HEK293T (cell line): Measurements from ENCODE around the gene GINS2.

ENCODE experiments used
- CTCF ChIA-PET: fragments of 350-600 bp; formaldehyde crosslinking; extraction: SDS; loops from one replicate; lab custom pipeline; 2021; ENCODE audit warnings: antibody characterized with exemption, inconsistent platforms; lab: Yijun Ruan, JAX
- POLR2A ChIA-PET: fragments of 350-600 bp; formaldehyde crosslinking; extraction: SDS; loops from one replicate; lab custom pipeline; 2020; ENCODE audit warnings: antibody characterized with exemption, inconsistent platforms; lab: Yijun Ruan, JAX
- DNase-seq: peaks from one replicate; pipeline ENCODE4 v3.0.0; 2012; ENCODE audit warnings: mixed read lengths; ENCODE audit errors: extremely low spot score
- ARNT ChIP-seq: fragments of 450-650 bp; IDR thresholded peaks from 2 replicates; pipeline ENCODE4 v1.6.1; 2017; ENCODE audit warnings: mild to moderate bottlenecking
- BHLHE40 ChIP-seq: fragments of 450-650 bp; IDR thresholded peaks from 2 replicates; pipeline ENCODE4 v1.6.1; 2016; ENCODE audit warnings: mild to moderate bottlenecking, moderate library complexity, borderline replicate concordance
- CTBP1 ChIP-seq: fragments of 450-650 bp; IDR thresholded peaks from 2 replicates; pipeline ENCODE4 v1.6.1; 2016; ENCODE audit warnings: borderline replicate concordance
- ELF4 ChIP-seq: fragments of 450-650 bp; IDR thresholded peaks from 2 replicates; pipeline ENCODE4 v1.6.1; 2017; ENCODE audit warnings: antibody characterized with exemption
- FOXA1 ChIP-seq: fragments of 450-650 bp; IDR thresholded peaks from 2 replicates; pipeline ENCODE4 v1.6.1; 2016; ENCODE audit warnings: mild to moderate bottlenecking
- FOXK2 ChIP-seq: fragments of 450-650 bp; IDR thresholded peaks from 2 replicates; pipeline ENCODE4 v1.6.1; 2016; ENCODE audit warnings: mild to moderate bottlenecking
- FOXM1 ChIP-seq: fragments of 450-650 bp; IDR thresholded peaks from 2 replicates; pipeline ENCODE4 v1.6.1; 2017; ENCODE audit warnings: mild to moderate bottlenecking, borderline replicate concordance
- HDGF ChIP-seq: fragments of 450-650 bp; IDR thresholded peaks from 2 replicates; pipeline ENCODE4 v1.6.1; 2017; ENCODE audit warnings: antibody characterized with exemption, borderline replicate concordance
- L3MBTL2 ChIP-seq: fragments of 450-650 bp; conservative IDR thresholded peaks from 2 replicates; pipeline ENCODE4 v1.6.1; 2016; ENCODE audit warnings: mild to moderate bottlenecking
- LEF1 ChIP-seq: fragments of 450-650 bp; IDR thresholded peaks from 2 replicates; pipeline ENCODE4 v1.6.1; 2017; ENCODE audit warnings: mild to moderate bottlenecking, borderline replicate concordance
- NFRKB ChIP-seq: fragments of 450-650 bp; IDR thresholded peaks from 2 replicates; pipeline ENCODE4 v1.6.1; 2016; ENCODE audit warnings: mild to moderate bottlenecking, moderate library complexity
- PKNOX1 ChIP-seq: fragments of 450-650 bp; IDR thresholded peaks from 2 replicates; pipeline ENCODE4 v1.6.1; 2016
- SP1 ChIP-seq: fragments of 450-650 bp; IDR thresholded peaks from 2 replicates; pipeline ENCODE4 v1.6.1; 2017
- SUZ12 ChIP-seq: fragments of 450-650 bp; IDR thresholded peaks from 2 replicates; pipeline ENCODE4 v1.6.1; 2016; ENCODE audit warnings: mild to moderate bottlenecking
- TARDBP ChIP-seq: fragments of 450-650 bp; IDR thresholded peaks from 2 replicates; pipeline ENCODE4 v1.6.1; 2016
- ZNF384 ChIP-seq: fragments of 450-650 bp; IDR thresholded peaks from 2 replicates; pipeline ENCODE4 v1.6.1; 2016

Gene GINS2

DNA sequence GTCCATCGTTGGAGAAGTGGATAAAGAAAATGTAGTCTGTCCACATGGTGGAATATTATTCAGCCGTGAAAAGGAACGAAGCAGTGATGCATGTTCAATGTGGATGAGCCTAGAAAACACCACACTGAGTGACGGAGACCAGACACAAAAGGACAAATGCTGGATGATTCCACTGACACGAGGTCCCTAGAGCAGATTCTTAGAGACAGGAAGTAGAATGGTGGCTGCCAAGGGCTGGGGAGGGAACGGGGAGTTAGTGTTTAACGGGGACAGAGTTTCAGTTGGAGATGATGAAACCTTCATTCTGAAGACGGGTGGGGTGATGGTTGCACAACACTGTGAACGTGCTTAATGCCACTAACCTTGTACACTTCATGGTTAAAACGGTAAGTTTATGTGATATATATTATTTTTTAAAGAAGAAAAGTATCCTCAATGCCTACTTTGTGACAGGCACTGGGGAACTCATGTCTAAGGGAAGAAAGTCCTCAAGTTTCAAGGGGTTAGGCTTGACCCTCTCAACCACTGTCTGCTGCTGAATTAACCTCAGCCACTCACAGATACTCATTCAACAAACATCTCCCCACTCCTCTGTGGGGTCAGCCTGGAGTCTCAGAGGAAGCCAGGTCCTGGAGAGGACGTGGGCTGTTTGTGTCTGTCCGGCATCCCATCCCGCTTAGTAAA is 44.5 kb upstream of the GINS2 start:
- DNase-seq: no peak
- CTCF ChIA-PET: no interaction called here
- POLR2A ChIA-PET: no interaction called here
- no peak for TF ChIP-seq NFRKB

- TF ChIP-seq FOXA1 (no peak), FOXM1 (no peak), TARDBP (no peak), LEF1 (no peak), NFRKB (no peak), SUZ12 (no peak), SP1 (no peak), L3MBTL2 (no peak), FOXK2 (no peak), HDGF (no peak), BHLHE40 (no peak), CTBP1 (no peak), PKNOX1 (no peak), ELF4 (no peak), ZNF384 (no peak), ARNT (no peak)
- POLR2A ChIA-PET: no interaction called here
- CTCF ChIA-PET: interaction anchor here (0.6 to 1.3 kb wide), 3 partner anchors 12 to 88 kb away, joined by 4 to 7 read pairs (median 7); no protein-coding TSS in a partner anchor
- no peak for DNase-seq
Measured at GRCh38 chr16:85731179-85731578, 42.4 kb upstream of the GINS2 start.

GRCh38 chr16:85730186-85730465 is 41.4 kb upstream of the GINS2 start:
- TF ChIP-seq FOXK2 (no peak), ZNF384 (no peak), BHLHE40 (no peak), FOXM1 (no peak), NFRKB (no peak), PKNOX1 (no peak), ARNT (no peak), L3MBTL2 (no peak), SP1 (no peak), LEF1 (no peak)
- POLR2A ChIA-PET: no interaction called here
- CTCF ChIA-PET: no interaction called here
- DNase-seq: no peak

DNA sequence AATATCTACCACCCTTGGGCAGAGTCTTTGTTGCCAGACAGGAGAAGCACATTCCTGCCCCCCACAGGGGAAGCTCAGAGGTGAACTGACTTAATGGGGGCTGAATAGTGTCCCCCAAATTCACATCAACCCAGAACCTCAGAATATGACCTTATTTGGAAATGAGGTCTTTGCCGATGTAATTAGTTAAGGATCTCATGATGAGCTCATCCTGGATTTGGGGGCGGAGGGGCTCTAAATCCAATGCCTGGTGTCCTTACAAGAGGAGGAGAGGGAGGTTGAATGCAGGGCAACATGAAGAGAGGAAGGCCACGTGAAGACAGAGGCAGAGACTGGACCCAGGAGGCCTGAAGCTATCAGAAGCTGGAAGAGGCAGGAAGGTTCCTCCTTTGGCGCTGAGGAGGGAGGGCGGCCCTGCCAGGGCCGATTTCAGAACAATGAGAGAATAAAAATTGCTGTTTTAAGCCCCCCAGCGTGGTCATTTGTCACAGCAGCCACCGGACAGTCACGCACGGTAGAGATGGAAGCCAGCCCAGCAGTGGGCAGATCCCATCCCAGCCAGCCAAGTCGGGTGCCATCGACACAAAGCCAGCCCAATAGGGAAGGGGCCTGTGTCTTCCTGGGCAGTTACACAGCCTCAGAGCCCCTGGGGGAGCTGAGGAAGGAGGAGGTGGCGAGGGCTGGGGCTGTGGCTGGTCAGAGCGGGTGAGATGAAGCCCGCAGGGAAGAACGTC is 40.9 kb upstream of the GINS2 start:
- TF ChIP-seq L3MBTL2 (no peak), FOXK2 (no peak), SP1 (no peak), LEF1 (no peak), TARDBP (no peak), NFRKB (no peak), CTBP1 (no peak), BHLHE40 (no peak)
- ChIA-PET CTCF (interaction anchor here (0.7 kb wide), 1 partner anchor 37 kb away, joined by 3 read pairs; no protein-coding TSS in a partner anchor), POLR2A (no interaction called here)
- no peak for DNase-seq

- DNase-seq: no peak
- CTCF ChIA-PET: interaction anchor here (0.7 kb wide), 1 partner anchor 37 kb away, joined by 3 read pairs; no protein-coding TSS in a partner anchor
Measured at GRCh38 chr16:85728879-85729278, 40.1 kb upstream of the GINS2 start.

DNA sequence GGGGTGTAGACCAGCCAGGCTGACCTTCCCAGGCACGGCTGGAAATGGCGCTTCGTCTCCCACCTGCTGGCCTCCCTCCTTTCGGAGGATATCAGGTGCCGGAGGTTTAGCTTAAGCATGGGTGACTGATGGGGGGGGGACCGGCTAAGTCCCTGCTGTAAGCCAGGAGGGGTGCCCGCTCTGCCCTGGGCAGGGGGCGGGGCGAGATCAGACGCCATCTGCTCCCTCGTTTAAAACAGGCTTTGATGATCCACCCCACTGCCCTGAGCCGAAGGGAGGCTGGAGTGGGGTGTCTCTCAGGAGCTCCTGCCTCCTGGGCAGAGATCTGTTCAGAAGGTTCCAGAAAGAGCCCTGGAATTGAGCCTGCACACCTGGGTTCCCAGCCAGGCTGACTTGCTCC is 36.2 kb upstream of the GINS2 start:
- TF ChIP-seq CTBP1 (no peak), ELF4 (no peak), BHLHE40 (no peak), LEF1 (no peak), SUZ12 (no peak), FOXM1 (no peak), SP1 (no peak)
- ChIA-PET POLR2A (no interaction called here), CTCF (no interaction called here)
- no peak for DNase-seq

More at GRCh38 chr16:85728879-85729278, 40.1 kb upstream of the GINS2 start:
- TF ChIP-seq ZNF384: no peak
- no peak for TF ChIP-seq SUZ12
- TF ChIP-seq FOXK2: no peak
- TF ChIP-seq SP1: no peak
- no peak for TF ChIP-seq L3MBTL2
- TF ChIP-seq FOXA1: no peak
- TF ChIP-seq FOXM1: no peak
- no peak for TF ChIP-seq PKNOX1
- no peak for TF ChIP-seq LEF1
- TF ChIP-seq NFRKB: no peak
- no peak for TF ChIP-seq ARNT
- no peak for TF ChIP-seq TARDBP
- POLR2A ChIA-PET: no interaction called here
